NCI-H1048 (cell line): ENCODE data around the gene YIPF7.

Experiments
- DNase-seq: peaks from one replicate; lab custom pipeline; 2025; lab: John Stamatoyannopoulos, UW

Gene YIPF7

DNA sequence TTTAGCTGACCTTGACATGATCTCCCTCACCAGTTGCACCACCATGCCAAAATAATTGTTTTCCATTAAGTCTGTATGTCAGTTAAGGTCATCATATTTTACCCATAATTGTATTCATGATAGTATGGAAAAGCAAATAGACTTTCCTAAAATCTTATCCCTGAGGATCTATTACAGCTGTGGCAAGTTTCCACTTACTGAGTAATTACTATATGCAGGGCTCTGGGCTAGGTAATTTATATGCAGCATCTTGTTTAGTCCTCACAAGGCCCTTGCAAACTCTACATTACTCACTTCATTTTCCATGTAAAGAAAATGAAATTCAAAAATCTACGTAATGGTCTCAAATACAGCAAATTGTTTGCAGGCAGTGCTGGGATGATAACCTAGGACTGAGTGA is 34.8 kb downstream of the YIPF7 start:
- DNase-seq: no peak

DNA sequence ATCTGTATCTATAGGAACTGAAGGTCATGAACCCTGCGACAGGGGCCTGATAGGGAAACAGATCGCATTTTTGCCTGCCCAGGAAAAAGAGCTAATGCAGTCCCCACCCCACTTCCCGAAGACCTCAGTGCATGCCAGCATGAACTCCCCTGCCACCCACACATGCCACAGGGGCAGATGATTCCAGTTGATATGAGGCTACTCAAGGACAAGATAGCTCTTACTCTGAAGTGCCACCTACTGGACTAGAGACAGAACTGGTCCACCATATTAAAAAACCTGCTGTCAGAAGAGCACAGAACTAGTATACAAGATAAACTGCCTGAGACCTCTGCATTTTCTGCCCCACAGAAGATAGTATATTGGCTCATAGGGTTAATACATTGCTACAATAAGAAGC is 68.0 kb downstream of the YIPF7 start:
- DNase-seq: no peak

DNA sequence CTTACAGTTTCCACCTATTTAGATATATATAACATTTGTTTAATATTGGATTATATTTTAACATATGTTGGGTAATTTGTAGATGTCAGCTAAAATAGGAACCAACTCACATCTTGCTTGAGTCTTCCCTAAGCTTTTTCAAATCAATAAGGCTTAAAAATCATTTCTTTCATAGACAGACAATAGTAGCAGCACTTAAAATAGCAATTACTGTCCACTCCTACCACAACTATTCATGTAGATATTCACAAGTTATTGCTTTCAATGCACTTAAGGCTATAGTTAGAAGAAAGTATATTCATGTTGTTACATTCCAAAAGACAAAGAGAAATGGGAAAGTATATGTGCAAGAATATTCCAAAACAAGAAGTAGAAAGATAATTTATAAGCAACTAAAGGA is 71.2 kb downstream of the YIPF7 start:
- no peak for DNase-seq

DNA sequence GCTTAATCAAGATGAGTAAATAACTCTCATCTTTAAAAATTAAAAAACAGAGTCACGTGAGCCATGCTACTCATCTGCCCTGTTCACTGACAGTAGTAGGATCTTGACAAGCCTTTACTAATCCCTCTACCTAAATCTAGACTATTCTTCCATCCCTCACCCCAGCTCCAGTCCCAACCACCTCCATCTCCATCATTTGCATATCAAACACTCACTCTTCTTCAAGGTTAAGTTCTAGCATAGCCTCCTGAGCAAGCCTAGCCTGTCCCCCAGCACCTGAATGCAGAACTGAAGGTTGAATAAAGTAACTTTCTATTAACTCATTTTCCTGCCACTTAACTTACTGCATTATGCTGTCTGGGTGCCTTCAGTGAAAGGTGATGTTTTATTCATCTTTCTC is 72.5 kb downstream of the YIPF7 start:
- DNase-seq: no peak
